ENCODE measurements around the gene PYURF. TPM values are rescaled to one million over a fixed set of nuclear protein-coding genes. Genes with fewer than 3 reads are reported as not detected.

PYURF gene
- total RNA-seq, 1 experiment from 2014 or later, result 45.3 TPM

- H3K27ac Mint-ChIP-seq, result no peak overlapping the region
- CTCF ChIA-PET, result interaction anchor here (0.6 to 6.1 kb wide), 7 partner anchors 13 to 497 kb away, joined by 3 to 74 read pairs (median 5); no protein-coding TSS in a partner anchor
- POLR2A ChIA-PET, result interaction anchor here (0.8 kb wide), 1 partner anchor 69 kb away, joined by 3 read pairs; the partner anchor contains the start of gene HERC5
- peaks cover 1% of the 10 kb centered on the region for H3K36me3 Mint-ChIP-seq
- peaks cover 27% of the 10 kb centered on the region for H3K4me1 Mint-ChIP-seq
- no peaks in the 10 kb centered on the region for H3K27me3 Mint-ChIP-seq (ENCODE audit: low read depth)
- no peak overlapping the region for H3K4me3 Mint-ChIP-seq
- TF ChIP-seq IRF1 (CRISPR knock-in tag; IDR thresholded peaks at IDR 0.05) (no peak), MYBL2 (CRISPR knock-in tag; IDR thresholded peaks at IDR 0.05) (no peak), ATF6 (CRISPR knock-in tag; IDR thresholded peaks at IDR 0.05) (no peak), TEAD1 (CRISPR knock-in tag; IDR thresholded peaks at IDR 0.05) (no peak), ZNF138 (CRISPR knock-in tag; conservative IDR thresholded peaks at IDR 0.05) (no peak), TEAD4 (CRISPR knock-in tag; IDR thresholded peaks at IDR 0.05) (no peak)
- TF ChIP-seq, protein P1, sequence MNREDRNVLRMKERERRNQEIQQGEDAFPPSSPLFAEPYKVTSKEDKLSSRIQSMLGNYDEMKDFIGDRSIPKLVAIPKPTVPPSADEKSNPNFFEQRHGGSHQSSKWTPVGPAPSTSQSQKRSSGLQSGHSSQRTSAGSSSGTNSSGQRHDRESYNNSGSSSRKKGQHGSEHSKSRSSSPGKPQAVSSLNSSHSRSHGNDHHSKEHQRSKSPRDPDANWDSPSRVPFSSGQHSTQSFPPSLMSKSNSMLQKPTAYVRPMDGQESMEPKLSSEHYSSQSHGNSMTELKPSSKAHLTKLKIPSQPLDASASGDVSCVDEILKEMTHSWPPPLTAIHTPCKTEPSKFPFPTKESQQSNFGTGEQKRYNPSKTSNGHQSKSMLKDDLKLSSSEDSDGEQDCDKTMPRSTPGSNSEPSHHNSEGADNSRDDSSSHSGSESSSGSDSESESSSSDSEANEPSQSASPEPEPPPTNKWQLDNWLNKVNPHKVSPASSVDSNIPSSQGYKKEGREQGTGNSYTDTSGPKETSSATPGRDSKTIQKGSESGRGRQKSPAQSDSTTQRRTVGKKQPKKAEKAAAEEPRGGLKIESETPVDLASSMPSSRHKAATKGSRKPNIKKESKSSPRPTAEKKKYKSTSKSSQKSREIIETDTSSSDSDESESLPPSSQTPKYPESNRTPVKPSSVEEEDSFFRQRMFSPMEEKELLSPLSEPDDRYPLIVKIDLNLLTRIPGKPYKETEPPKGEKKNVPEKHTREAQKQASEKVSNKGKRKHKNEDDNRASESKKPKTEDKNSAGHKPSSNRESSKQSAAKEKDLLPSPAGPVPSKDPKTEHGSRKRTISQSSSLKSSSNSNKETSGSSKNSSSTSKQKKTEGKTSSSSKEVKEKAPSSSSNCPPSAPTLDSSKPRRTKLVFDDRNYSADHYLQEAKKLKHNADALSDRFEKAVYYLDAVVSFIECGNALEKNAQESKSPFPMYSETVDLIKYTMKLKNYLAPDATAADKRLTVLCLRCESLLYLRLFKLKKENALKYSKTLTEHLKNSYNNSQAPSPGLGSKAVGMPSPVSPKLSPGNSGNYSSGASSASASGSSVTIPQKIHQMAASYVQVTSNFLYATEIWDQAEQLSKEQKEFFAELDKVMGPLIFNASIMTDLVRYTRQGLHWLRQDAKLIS (CRISPR knock-in tag; IDR thresholded peaks at IDR 0.05; ENCODE audit: borderline replicate concordance), result no peak
- TF ChIP-seq, protein P2, sequence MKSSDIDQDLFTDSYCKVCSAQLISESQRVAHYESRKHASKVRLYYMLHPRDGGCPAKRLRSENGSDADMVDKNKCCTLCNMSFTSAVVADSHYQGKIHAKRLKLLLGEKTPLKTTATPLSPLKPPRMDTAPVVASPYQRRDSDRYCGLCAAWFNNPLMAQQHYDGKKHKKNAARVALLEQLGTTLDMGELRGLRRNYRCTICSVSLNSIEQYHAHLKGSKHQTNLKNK (CRISPR knock-in tag; IDR thresholded peaks at IDR 0.05), result no peak
- TF ChIP-seq, protein P3, sequence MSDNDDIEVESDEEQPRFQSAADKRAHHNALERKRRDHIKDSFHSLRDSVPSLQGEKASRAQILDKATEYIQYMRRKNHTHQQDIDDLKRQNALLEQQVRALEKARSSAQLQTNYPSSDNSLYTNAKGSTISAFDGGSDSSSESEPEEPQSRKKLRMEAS (CRISPR knock-in tag; IDR thresholded peaks at IDR 0.05), result no peak
- ATAC-seq (no peak), DNase-seq (ENCODE audit: low spot score) (no peak)
- H3K9me3 Mint-ChIP-seq, result no peaks in the 10 kb centered on the region
Measured at GRCh38 chr4:88526221-88526815, 2.7 kb upstream of the PYURF start.

GRCh38 chr4:88524171-88524570, 595 bp upstream of the PYURF start:
- ChIA-PET CTCF (interaction anchor here (1.1 to 6.1 kb wide), 6 partner anchors 9 to 305 kb away, joined by 5 to 74 read pairs (median 8); partner anchors contain the start of gene HERC5), POLR2A (interaction anchor here (2.3 kb wide), 1 partner anchor 67 kb away, joined by 5 read pairs; the partner anchor contains the start of gene HERC5)
- peak overlapping the region; percentile 68 for H3K27ac Mint-ChIP-seq
- H3K9me3 Mint-ChIP-seq, result no peaks in the 10 kb centered on the region
- peak overlapping the region; percentile 95 for H3K4me3 Mint-ChIP-seq
- H3K4me1 Mint-ChIP-seq, result peaks cover 33% of the 10 kb centered on the region
- TF ChIP-seq, protein P4, sequence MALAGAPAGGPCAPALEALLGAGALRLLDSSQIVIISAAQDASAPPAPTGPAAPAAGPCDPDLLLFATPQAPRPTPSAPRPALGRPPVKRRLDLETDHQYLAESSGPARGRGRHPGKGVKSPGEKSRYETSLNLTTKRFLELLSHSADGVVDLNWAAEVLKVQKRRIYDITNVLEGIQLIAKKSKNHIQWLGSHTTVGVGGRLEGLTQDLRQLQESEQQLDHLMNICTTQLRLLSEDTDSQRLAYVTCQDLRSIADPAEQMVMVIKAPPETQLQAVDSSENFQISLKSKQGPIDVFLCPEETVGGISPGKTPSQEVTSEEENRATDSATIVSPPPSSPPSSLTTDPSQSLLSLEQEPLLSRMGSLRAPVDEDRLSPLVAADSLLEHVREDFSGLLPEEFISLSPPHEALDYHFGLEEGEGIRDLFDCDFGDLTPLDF (CRISPR knock-in tag; IDR thresholded peaks at IDR 0.05), result no peak
- TF ChIP-seq TEAD4 (CRISPR knock-in tag; IDR thresholded peaks at IDR 0.05) (no peak), ZNF138 (CRISPR knock-in tag; conservative IDR thresholded peaks at IDR 0.05) (no peak), ATF1 (CRISPR knock-in tag; IDR thresholded peaks at IDR 0.05) (no peak), MYBL2 (CRISPR knock-in tag; IDR thresholded peaks at IDR 0.05) (no peak)
- TF ChIP-seq, protein P5, sequence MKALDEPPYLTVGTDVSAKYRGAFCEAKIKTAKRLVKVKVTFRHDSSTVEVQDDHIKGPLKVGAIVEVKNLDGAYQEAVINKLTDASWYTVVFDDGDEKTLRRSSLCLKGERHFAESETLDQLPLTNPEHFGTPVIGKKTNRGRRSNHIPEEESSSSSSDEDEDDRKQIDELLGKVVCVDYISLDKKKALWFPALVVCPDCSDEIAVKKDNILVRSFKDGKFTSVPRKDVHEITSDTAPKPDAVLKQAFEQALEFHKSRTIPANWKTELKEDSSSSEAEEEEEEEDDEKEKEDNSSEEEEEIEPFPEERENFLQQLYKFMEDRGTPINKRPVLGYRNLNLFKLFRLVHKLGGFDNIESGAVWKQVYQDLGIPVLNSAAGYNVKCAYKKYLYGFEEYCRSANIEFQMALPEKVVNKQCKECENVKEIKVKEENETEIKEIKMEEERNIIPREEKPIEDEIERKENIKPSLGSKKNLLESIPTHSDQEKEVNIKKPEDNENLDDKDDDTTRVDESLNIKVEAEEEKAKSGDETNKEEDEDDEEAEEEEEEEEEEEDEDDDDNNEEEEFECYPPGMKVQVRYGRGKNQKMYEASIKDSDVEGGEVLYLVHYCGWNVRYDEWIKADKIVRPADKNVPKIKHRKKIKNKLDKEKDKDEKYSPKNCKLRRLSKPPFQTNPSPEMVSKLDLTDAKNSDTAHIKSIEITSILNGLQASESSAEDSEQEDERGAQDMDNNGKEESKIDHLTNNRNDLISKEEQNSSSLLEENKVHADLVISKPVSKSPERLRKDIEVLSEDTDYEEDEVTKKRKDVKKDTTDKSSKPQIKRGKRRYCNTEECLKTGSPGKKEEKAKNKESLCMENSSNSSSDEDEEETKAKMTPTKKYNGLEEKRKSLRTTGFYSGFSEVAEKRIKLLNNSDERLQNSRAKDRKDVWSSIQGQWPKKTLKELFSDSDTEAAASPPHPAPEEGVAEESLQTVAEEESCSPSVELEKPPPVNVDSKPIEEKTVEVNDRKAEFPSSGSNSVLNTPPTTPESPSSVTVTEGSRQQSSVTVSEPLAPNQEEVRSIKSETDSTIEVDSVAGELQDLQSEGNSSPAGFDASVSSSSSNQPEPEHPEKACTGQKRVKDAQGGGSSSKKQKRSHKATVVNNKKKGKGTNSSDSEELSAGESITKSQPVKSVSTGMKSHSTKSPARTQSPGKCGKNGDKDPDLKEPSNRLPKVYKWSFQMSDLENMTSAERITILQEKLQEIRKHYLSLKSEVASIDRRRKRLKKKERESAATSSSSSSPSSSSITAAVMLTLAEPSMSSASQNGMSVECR (CRISPR knock-in tag; IDR thresholded peaks at IDR 0.05; ENCODE audit: borderline replicate concordance), result no peak
- TF ChIP-seq, protein P6, sequence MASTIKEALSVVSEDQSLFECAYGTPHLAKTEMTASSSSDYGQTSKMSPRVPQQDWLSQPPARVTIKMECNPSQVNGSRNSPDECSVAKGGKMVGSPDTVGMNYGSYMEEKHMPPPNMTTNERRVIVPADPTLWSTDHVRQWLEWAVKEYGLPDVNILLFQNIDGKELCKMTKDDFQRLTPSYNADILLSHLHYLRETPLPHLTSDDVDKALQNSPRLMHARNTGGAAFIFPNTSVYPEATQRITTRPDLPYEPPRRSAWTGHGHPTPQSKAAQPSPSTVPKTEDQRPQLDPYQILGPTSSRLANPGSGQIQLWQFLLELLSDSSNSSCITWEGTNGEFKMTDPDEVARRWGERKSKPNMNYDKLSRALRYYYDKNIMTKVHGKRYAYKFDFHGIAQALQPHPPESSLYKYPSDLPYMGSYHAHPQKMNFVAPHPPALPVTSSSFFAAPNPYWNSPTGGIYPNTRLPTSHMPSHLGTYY (CRISPR knock-in tag; IDR thresholded peaks at IDR 0.05), result no peak
- DNase-seq (ENCODE audit: low spot score) (no peak), ATAC-seq (peak; percentile 3)
- no peaks in the 10 kb centered on the region for H3K27me3 Mint-ChIP-seq (ENCODE audit: low read depth)
- peaks cover 10% of the 10 kb centered on the region for H3K36me3 Mint-ChIP-seq

Data from WTC11 (cell line).